GM12878 (cell line): ENCODE results near the gene CLCNKA. TPM values are rescaled to one million over a fixed set of nuclear protein-coding genes. Genes with fewer than 3 reads are reported as not detected.

Experiments used
- BMI1 ChIP-seq: fragments of 450-650 bp; IDR thresholded peaks from 2 replicates; pipeline ENCODE4 v1.6.1; 2016; ENCODE audit warnings: mild to moderate bottlenecking, moderate library complexity, borderline replicate concordance
- CHD1 ChIP-seq: IDR thresholded peaks from 2 replicates; pipeline ENCODE4 v1.6.1; 2012; ENCODE audit warnings: low read depth, low read length, improper control_type of control experiment
- CREM ChIP-seq: IDR thresholded peaks from 2 replicates; pipeline ENCODE4 v1.6.1; 2014; ENCODE audit warnings: antibody characterized with exemption, low read depth
- ESRRA ChIP-seq: IDR thresholded peaks from 2 replicates; pipeline ENCODE4 v1.6.1; 2012; ENCODE audit warnings: mild to moderate bottlenecking, low read length, improper control_type of control experiment
- GATAD2B ChIP-seq: fragments of 450-650 bp; conservative IDR thresholded peaks from 2 replicates; pipeline ENCODE4 v1.6.1; 2017; ENCODE audit warnings: low read depth, mild to moderate bottlenecking, moderate library complexity
- IKZF2 ChIP-seq, 2 experiments: fragments of 450-650 bp; IDR thresholded peaks; 2 replicates each; pipeline ENCODE4 v1.6.1; 2017; ENCODE audit warnings: mild to moderate bottlenecking in 2 of 2, moderate library complexity in 2 of 2
- MYB ChIP-seq: fragments of 150-350 bp; IDR thresholded peaks from 2 replicates; pipeline ENCODE4 v1.6.1; 2014; ENCODE audit warnings: mild to moderate bottlenecking, low read depth, low read length, borderline replicate concordance
- NBN ChIP-seq: fragments of 450-650 bp; IDR thresholded peaks from 2 replicates; pipeline ENCODE4 v1.6.1; 2016
- NR2F1 ChIP-seq: fragments of 450-650 bp; conservative IDR thresholded peaks from 2 replicates; pipeline ENCODE4 v1.6.1; 2017; ENCODE audit warnings: mild to moderate bottlenecking
- RCOR1 ChIP-seq: conservative IDR thresholded peaks from 2 replicates; pipeline ENCODE4 v1.6.1; 2012; ENCODE audit warnings: low read depth, low read length, improper control_type of control experiment
- SMARCA5 ChIP-seq: fragments of 450-650 bp; IDR thresholded peaks from 2 replicates; pipeline ENCODE4 v1.6.1; 2017; ENCODE audit warnings: mild to moderate bottlenecking
- SRF ChIP-seq, 2 experiments: IDR thresholded peaks; 2 replicates each; pipeline ENCODE4 v1.6.1; 2011; ENCODE audit warnings: low read depth in 2 of 2, low read length in 2 of 2, mild to moderate bottlenecking in 1 of 2, moderate library complexity in 1 of 2
- TCF3 ChIP-seq: IDR thresholded peaks from 2 replicates; pipeline ENCODE4 v1.6.1; 2012; ENCODE audit warnings: low read depth, mild to moderate bottlenecking, low read length, borderline replicate concordance; ENCODE audit not compliant: insufficient read depth
- ZBED1 ChIP-seq: IDR thresholded peaks from 2 replicates; pipeline ENCODE4 v1.6.1; 2016; ENCODE audit warnings: borderline replicate concordance
- ZNF274 ChIP-seq: IDR thresholded peaks from one replicate; pipeline ENCODE4 v1.8.0; 2011; ENCODE audit not compliant: insufficient read length, insufficient read depth
- ZZZ3 ChIP-seq: IDR thresholded peaks from 2 replicates; pipeline ENCODE4 v1.6.1; 2011; ENCODE audit warnings: low read depth; ENCODE audit not compliant: control insufficient read depth, insufficient read length
- polyA plus RNA-seq, 11 experiments: library from polyadenylated mRNA; depleted of rRNA in 4 of 11; unstranded in 6 of 11; stranded (reverse) in 5 of 11; fragments of >200 nt; fragmentation: Nextera tagmentation in 4 of 11; fragmentation: Illumina TruSeq in 1 of 11; extraction: Ambion mirVana in 4 of 11; extraction: Trizol in 1 of 11; gene quantifications; 1 replicate in 1 of 11; 2 replicates in 10 of 11; pipeline versions ENCODE4 v1.2.1 to v1.2.3, GENCODE V29; 2011 to 2016; ENCODE audit warnings: inconsistent platforms in 2 of 11, missing spikeins in 2 of 11, low read depth in 1 of 11
- total RNA-seq, 4 experiments: library from RNA; depleted of rRNA in 3 of 4; stranded (reverse); fragments of >200 nt in 3 of 4; fragmentation: Illumina TruSeq in 1 of 4; extraction: Trizol in 1 of 4; gene quantifications; 2 replicates each; pipeline versions ENCODE4 v1.2.1 to v1.2.3, GENCODE V29; 2013 to 2021
- TF ChIP-seq, protein P1 (sequence below): fragments of 450-650 bp; IDR thresholded peaks from 2 replicates; pipeline ENCODE4 v1.6.1; 2017; ENCODE audit warnings: mild to moderate bottlenecking, moderate library complexity
- TF ChIP-seq, protein P2 (sequence below): IDR thresholded peaks from 2 replicates; pipeline ENCODE4 v1.6.1; 2012; ENCODE audit warnings: low read length, inconsistent platforms
- TF ChIP-seq, protein P3 (sequence below): fragments of 450-650 bp; formaldehyde crosslinking; IDR thresholded peaks from 2 replicates; pipeline ENCODE4 v1.4.0; 2022; ENCODE audit warnings: mild to moderate bottlenecking, moderate library complexity
- TF ChIP-seq, protein P4 (sequence below): fragments of 450-650 bp; IDR thresholded peaks from 2 replicates; pipeline ENCODE4 v1.6.1; 2018; ENCODE audit warnings: borderline replicate concordance, mild to moderate bottlenecking; ENCODE audit not compliant: partially characterized antibody

Gene CLCNKA
- total and polyA plus RNA-seq, 10 of the 15 experiments (the other 5 are each of a cell fraction or from before 2014, with no cell fraction given): 0.02 to 0.15 (median 0.08) TPM; not detected in 6

DNA sequence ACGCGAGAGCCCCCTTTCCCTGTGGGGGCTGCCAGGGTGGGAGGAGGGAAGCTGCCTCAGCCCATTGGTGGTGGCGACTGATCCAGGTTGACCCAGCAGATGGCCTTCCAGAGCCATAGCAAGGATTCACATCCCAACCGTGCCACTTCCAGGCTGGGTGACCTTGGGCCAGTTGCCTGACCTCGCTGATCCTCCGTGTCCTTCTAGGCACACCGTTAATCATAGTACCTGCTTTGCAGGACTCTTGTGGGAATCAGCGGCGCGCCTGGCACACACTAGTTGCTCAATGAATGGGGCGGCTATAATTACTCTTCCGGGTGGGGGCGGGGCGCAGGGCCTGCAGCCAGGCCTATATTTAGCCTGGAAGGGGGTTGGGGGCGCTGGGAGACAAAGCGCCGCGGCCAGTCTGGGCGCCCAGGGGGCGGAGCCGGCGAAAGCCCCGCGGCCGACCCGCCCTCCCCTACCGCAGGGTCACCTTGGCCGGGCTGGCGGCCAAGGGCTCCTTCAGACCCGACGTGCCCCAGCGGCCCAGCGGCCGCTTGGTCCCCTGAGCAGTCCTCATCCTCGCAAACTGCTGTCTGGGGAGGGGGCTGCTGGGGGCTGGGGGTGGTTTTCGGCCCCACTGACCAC, 9.1 kb upstream of the CLCNKA start (continued):
- TF ChIP-seq, protein P1, sequence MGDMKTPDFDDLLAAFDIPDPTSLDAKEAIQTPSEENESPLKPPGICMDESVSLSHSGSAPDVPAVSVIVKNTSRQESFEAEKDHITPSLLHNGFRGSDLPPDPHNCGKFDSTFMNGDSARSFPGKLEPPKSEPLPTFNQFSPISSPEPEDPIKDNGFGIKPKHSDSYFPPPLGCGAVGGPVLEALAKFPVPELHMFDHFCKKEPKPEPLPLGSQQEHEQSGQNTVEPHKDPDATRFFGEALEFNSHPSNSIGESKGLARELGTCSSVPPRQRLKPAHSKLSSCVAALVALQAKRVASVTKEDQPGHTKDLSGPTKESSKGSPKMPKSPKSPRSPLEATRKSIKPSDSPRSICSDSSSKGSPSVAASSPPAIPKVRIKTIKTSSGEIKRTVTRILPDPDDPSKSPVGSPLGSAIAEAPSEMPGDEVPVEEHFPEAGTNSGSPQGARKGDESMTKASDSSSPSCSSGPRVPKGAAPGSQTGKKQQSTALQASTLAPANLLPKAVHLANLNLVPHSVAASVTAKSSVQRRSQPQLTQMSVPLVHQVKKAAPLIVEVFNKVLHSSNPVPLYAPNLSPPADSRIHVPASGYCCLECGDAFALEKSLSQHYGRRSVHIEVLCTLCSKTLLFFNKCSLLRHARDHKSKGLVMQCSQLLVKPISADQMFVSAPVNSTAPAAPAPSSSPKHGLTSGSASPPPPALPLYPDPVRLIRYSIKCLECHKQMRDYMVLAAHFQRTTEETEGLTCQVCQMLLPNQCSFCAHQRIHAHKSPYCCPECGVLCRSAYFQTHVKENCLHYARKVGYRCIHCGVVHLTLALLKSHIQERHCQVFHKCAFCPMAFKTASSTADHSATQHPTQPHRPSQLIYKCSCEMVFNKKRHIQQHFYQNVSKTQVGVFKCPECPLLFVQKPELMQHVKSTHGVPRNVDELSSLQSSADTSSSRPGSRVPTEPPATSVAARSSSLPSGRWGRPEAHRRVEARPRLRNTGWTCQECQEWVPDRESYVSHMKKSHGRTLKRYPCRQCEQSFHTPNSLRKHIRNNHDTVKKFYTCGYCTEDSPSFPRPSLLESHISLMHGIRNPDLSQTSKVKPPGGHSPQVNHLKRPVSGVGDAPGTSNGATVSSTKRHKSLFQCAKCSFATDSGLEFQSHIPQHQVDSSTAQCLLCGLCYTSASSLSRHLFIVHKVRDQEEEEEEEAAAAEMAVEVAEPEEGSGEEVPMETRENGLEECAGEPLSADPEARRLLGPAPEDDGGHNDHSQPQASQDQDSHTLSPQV: no peak
- peak; percentile 63 for TF ChIP-seq NR2F1
- 0 out of 4 replicates have a peak, but pooled peaks of 1 of the 2 experiments have one; percentile 9 for TF ChIP-seq IKZF2 (IDR thresholded peaks at IDR 0.05)
- TF ChIP-seq, protein P2, sequence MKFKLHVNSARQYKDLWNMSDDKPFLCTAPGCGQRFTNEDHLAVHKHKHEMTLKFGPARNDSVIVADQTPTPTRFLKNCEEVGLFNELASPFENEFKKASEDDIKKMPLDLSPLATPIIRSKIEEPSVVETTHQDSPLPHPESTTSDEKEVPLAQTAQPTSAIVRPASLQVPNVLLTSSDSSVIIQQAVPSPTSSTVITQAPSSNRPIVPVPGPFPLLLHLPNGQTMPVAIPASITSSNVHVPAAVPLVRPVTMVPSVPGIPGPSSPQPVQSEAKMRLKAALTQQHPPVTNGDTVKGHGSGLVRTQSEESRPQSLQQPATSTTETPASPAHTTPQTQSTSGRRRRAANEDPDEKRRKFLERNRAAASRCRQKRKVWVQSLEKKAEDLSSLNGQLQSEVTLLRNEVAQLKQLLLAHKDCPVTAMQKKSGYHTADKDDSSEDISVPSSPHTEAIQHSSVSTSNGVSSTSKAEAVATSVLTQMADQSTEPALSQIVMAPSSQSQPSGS: no peak
- TF ChIP-seq BMI1: no peak
- TF ChIP-seq SRF (IDR thresholded peaks at IDR 0.05; ENCODE audit: low read depth in 2 of 2, low read length in 2 of 2): 0 out of 4 replicates have a peak, but pooled peaks of 1 of the 2 experiments have one; percentile 45
- TF ChIP-seq CREM: no peak
- TF ChIP-seq GATAD2B: no peak
- peak; percentile 92 for TF ChIP-seq SMARCA5
- no peak for TF ChIP-seq ZZZ3
- no peak for TF ChIP-seq RCOR1
- TF ChIP-seq TCF3: no peak
- TF ChIP-seq ESRRA: 0 out of 2 replicates have a peak, but pooled peaks have one; percentile 53
- TF ChIP-seq NBN: peak; percentile 24; the same call in 1 of the 2 replicates
- TF ChIP-seq, protein P3, sequence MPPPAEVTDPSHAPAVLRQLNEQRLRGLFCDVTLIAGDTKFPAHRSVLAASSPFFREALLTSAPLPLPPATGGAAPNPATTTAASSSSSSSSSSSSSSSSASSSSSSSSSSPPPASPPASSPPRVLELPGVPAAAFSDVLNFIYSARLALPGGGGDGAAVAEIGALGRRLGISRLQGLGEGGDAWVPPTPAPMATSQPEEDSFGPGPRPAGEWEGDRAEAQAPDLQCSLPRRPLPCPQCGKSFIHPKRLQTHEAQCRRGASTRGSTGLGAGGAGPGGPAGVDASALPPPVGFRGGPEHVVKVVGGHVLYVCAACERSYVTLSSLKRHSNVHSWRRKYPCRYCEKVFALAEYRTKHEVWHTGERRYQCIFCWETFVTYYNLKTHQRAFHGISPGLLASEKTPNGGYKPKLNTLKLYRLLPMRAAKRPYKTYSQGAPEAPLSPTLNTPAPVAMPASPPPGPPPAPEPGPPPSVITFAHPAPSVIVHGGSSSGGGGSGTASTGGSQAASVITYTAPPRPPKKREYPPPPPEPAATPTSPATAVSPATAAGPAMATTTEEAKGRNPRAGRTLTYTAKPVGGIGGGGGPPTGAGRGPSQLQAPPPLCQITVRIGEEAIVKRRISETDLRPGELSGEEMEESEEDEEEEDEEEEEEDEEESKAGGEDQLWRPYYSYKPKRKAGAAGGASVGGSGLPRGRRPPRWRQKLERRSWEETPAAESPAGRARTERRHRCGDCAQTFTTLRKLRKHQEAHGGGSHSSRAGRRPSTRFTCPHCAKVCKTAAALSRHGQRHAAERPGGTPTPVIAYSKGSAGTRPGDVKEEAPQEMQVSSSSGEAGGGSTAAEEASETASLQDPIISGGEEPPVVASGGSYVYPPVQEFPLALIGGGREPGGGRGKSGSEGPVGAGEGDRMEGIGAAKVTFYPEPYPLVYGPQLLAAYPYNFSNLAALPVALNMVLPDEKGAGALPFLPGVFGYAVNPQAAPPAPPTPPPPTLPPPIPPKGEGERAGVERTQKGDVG (CRISPR knock-in tag): no peak
- no peak for TF ChIP-seq ZBED1
- TF ChIP-seq MYB: no peak
- TF ChIP-seq, protein P4, sequence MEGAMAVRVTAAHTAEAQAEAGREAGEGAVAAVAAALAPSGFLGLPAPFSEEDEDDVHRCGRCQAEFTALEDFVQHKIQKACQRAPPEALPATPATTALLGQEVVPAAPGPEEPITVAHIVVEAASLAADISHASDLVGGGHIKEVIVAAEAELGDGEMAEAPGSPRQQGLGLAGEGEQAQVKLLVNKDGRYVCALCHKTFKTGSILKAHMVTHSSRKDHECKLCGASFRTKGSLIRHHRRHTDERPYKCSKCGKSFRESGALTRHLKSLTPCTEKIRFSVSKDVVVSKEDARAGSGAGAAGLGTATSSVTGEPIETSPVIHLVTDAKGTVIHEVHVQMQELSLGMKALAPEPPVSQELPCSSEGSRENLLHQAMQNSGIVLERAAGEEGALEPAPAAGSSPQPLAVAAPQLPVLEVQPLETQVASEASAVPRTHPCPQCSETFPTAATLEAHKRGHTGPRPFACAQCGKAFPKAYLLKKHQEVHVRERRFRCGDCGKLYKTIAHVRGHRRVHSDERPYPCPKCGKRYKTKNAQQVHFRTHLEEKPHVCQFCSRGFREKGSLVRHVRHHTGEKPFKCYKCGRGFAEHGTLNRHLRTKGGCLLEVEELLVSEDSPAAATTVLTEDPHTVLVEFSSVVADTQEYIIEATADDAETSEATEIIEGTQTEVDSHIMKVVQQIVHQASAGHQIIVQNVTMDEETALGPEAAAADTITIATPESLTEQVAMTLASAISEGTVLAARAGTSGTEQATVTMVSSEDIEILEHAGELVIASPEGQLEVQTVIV: no peak
- TF ChIP-seq ZNF274: no peak
- TF ChIP-seq CHD1: no peak
